Neural crest cell (in vitro differentiated cells): ENCODE results near the gene SLC7A9. TPM values are rescaled to one million over a fixed set of nuclear protein-coding genes. Genes with fewer than 3 reads are reported as not detected.
"Not testable (repeated sequence)": the region's sequence is repeated elsewhere in the genome, so short reads cannot be mapped to it uniquely, and the experiment has no call there.

Source experiments
- DNase-seq: peaks from one replicate; pipeline ENCODE4 v3.0.0; 2021; ENCODE audit warnings: low read depth, mixed read lengths, low spot score
- H3K27ac Mint-ChIP-seq: one replicate; pipeline ENCODE4 v1.8.0; 2021; ENCODE audit warnings: mild to moderate bottlenecking, mixed read lengths; ENCODE audit not compliant: unreplicated experiment
- H3K27me3 Mint-ChIP-seq: 2 replicates; pipeline ENCODE4 v1.8.0; 2021; ENCODE audit warnings: low read depth, mild to moderate bottlenecking, mixed read lengths
- H3K36me3 Mint-ChIP-seq: 2 replicates; pipeline ENCODE4 v1.8.0; 2021; ENCODE audit warnings: low read depth, mild to moderate bottlenecking, mixed read lengths
- H3K4me1 Mint-ChIP-seq: 2 replicates; pipeline ENCODE4 v1.8.0; 2021; ENCODE audit warnings: mixed read lengths
- H3K4me3 Mint-ChIP-seq: one replicate; pipeline ENCODE4 v1.8.0; 2021; ENCODE audit warnings: mild to moderate bottlenecking, mixed read lengths
- H3K9me3 Mint-ChIP-seq: 2 replicates; pipeline ENCODE4 v1.8.0; 2021; ENCODE audit warnings: mixed read lengths
- total RNA-seq: library from RNA; stranded (reverse); gene quantifications from 2 replicates; pipeline ENCODE4 v1.2.1, GENCODE V29; 2021
- TF ChIP-seq, protein P1 (sequence below): fragments of 200-600 bp; sonication (generic); conservative IDR thresholded peaks from 2 replicates; pipeline ENCODE4 v1.5.0; 2021; ENCODE audit warnings: antibody characterized with exemption, mild to moderate bottlenecking

The SLC7A9 gene
- total RNA-seq, 1 donor from 2014 or later = 0.49 TPM

DNA sequence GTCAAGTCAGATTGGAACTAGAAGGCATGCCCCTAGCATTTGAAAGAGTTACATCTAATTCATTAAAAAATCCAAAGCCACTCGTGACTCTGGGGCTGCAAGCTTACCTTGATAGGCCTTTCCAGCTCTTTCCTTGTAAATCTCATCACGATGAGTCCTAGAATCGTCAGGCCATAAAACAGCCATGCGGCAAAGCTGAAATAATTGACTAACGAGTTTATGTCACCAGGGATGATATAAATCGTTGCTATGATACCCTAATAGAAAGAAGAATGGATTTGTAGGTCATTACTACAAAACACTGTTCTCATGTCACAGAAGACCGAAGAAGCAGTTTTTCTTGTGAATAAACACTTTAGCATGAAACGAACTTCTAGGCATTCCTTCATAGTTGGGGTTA, 27.5 kb downstream of the SLC7A9 start:
- peaks cover 15% of the 10 kb centered on the region for H3K36me3 Mint-ChIP-seq
- DNase-seq = no peak
- H3K27ac Mint-ChIP-seq = no peak overlapping the region
- TF ChIP-seq, protein P1, sequence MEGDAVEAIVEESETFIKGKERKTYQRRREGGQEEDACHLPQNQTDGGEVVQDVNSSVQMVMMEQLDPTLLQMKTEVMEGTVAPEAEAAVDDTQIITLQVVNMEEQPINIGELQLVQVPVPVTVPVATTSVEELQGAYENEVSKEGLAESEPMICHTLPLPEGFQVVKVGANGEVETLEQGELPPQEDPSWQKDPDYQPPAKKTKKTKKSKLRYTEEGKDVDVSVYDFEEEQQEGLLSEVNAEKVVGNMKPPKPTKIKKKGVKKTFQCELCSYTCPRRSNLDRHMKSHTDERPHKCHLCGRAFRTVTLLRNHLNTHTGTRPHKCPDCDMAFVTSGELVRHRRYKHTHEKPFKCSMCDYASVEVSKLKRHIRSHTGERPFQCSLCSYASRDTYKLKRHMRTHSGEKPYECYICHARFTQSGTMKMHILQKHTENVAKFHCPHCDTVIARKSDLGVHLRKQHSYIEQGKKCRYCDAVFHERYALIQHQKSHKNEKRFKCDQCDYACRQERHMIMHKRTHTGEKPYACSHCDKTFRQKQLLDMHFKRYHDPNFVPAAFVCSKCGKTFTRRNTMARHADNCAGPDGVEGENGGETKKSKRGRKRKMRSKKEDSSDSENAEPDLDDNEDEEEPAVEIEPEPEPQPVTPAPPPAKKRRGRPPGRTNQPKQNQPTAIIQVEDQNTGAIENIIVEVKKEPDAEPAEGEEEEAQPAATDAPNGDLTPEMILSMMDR = no peak
- no peaks in the 10 kb centered on the region for H3K27me3 Mint-ChIP-seq
- no peaks in the 10 kb centered on the region for H3K4me1 Mint-ChIP-seq
- H3K4me3 Mint-ChIP-seq = no peak overlapping the region
- peaks cover 13% of the 10 kb centered on the region for H3K9me3 Mint-ChIP-seq

DNA sequence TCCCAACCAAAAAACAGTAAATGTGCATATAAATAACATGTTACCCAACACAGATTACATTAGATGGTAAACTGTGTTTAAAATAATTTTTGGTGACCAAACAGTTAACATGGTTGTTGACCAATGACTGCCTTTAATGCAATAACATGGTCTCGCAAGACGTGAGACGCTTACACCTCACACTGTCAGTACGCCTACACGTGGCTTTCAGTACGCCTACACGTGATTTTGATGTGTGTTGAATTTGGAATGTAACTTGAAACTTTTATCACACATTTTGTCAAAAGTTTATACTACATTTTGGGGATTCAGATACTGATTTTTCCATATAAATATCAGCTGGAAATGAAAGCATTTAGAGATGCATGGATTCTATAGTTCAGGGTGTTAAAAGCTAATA, 32.0 kb downstream of the SLC7A9 start:
- Mint-ChIP-seq H3K9me3 (peaks cover 13% of the 10 kb centered on the region), H3K27ac (no peak overlapping the region), H3K36me3 (peaks cover 15% of the 10 kb centered on the region), H3K4me1 (no peaks in the 10 kb centered on the region), H3K27me3 (no peaks in the 10 kb centered on the region), H3K4me3 (no peak overlapping the region)
- TF ChIP-seq, protein P1 = no peak
- DNase-seq = no peak

DNA sequence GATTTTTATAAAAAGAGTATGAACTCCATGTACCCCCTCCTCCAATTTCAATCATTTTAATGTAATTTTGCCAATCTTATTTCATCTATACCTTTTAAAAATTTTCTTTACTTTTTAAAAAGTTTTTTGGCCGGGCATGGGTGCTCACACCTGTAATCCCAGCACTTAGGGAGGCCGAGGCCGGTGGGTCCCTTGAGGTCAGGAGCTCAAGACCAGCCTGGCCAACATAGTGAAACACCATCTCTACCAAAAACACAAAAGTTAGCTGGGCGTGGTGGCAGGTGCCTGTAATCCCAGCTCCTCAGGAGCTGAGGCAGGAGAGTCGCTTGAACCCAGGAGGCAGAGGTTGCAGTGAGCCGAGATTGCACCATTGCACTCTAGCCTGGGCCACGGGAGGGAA, 36.2 kb downstream of the SLC7A9 start:
- not testable (repeated sequence) for H3K36me3 Mint-ChIP-seq, DNase-seq, H3K9me3 Mint-ChIP-seq, H3K4me3 Mint-ChIP-seq, H3K4me1 Mint-ChIP-seq, H3K27me3 Mint-ChIP-seq, H3K27ac Mint-ChIP-seq

DNA sequence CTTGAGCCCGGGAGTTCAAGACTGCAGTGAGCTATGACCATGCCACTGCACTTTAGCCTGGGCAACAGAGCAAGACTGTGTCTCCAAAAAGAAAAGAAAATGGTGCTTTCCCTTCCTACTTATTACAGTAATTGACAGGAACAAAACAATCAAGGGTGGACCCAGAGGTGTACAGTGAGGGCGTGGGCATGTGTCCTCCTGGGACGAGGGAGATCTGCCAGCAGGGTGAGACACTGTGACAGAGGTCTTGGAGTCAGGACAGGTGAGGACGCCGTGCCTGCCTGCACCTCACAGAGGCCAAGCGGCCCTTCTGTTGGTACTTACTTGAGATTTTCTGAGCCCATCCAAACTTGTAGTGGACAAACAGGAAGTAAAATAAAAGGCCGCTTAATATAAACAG, 36.7 kb downstream of the SLC7A9 start:
- H3K4me1 Mint-ChIP-seq, DNase-seq, H3K27me3 Mint-ChIP-seq, H3K27ac Mint-ChIP-seq, H3K36me3 Mint-ChIP-seq, H3K9me3 Mint-ChIP-seq, H3K4me3 Mint-ChIP-seq: not testable (repeated sequence)

DNA sequence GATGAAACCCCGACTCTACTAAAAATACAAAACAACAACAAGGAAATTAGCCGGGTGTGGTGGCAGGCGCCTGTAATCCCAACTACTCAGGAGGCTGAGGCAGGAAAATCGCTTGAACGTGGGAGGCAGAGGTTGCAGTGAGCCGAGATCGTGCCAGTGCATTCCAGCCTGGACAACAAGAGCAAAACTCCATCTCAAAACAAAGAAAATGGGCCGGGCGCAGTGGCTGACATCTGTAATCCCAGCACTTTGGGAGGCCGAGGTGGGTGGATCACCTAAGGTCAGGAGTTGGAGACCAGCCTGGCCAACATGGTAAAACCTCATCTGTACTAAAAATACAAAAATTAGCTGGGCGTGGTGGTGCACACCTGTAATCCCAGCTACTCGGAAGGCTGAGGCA, 37.5 kb downstream of the SLC7A9 start:
- not testable (repeated sequence) for H3K27ac Mint-ChIP-seq, H3K4me3 Mint-ChIP-seq, H3K9me3 Mint-ChIP-seq, H3K27me3 Mint-ChIP-seq, H3K36me3 Mint-ChIP-seq, DNase-seq, H3K4me1 Mint-ChIP-seq

DNA sequence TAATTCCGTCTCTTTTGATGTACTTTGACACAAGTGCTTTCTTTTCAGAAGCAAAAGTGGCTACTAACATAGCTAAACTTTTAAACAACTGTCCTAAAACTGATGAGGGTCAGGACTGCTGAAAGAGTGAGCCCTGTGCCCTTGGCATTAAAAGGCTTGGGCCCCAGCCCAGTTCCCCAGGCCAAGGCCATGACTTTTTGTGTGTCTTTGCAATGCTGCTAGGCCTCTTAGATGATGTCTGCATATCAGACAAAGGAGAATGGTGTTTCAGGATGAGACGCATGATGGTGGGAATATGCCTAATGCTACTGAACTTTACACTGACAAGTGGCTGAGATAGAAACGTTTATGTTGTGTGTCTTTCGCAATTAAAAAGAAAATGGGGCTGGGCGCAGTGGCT, 38.0 kb downstream of the SLC7A9 start:
- no peak for DNase-seq
- TF ChIP-seq, protein P1 = no peak
- H3K4me1 Mint-ChIP-seq = no peaks in the 10 kb centered on the region
- H3K27me3 Mint-ChIP-seq = no peaks in the 10 kb centered on the region
- H3K9me3 Mint-ChIP-seq = peaks cover 2% of the 10 kb centered on the region
- no peak overlapping the region for H3K27ac Mint-ChIP-seq
- no peak overlapping the region for H3K4me3 Mint-ChIP-seq
- H3K36me3 Mint-ChIP-seq = no peaks in the 10 kb centered on the region

DNA sequence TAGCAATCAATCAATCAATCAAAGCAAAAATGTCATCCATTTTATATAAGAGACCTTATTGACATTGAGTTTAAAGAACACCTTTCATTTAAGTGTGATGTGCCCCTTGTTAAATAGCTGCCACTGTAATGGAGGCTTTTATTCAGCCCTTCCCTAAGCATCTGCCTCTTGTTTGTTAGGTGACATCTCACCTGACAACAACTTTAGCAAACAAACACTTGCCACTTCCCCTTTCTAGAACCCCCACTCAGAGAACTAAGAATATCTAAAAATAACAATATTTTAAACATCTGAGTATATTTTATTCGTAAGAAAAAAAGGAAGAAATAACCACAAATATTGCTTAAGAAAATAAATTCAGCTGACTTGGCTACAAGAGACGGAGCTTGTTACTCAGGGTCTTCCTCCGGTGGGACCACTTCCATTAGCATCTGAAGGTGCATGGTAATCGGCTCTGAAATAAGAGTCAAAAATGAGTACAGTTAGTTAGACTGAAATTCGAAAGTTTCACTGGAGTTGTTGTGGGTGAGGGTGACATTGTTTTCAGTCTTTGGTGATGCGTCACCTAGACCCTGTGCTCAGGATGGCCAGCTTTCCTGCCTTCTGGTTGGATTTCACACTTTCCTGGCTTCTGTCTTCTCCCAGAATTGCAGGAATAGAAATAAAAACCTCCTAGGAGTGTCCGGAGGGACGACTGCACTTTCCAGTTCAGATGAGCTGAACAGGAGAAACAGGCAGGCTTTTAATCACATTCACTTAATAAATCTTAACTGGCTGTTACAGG, 39.1 kb downstream of the SLC7A9 start:
- TF ChIP-seq, protein P1 = no peak
- Mint-ChIP-seq H3K4me1 (no peaks in the 10 kb centered on the region), H3K36me3 (no peaks in the 10 kb centered on the region), H3K9me3 (peaks cover 2% of the 10 kb centered on the region), H3K27me3 (no peaks in the 10 kb centered on the region), H3K4me3 (no peak overlapping the region), H3K27ac (no peak overlapping the region)
- no peak for DNase-seq
